NB4 (cell line): ENCODE measurements around the gene PLP2.
A peak's percentile ranks its signal among the peaks of the same experiment; 100 is the strongest.

Source experiments
- DNase-seq: peaks from one replicate; pipeline ENCODE4 v3.0.0; 2010; ENCODE audit warnings: low read depth
- H3K4me3 ChIP-seq: one replicate; pipeline ENCODE4 v1.5.1; 2011; ENCODE audit warnings: mild to moderate bottlenecking, low read depth, low read length, moderate library complexity
- CTCF ChIP-seq: IDR thresholded peaks from one replicate; pipeline ENCODE4 v1.5.1; 2012; ENCODE audit warnings: low read depth, low read length
- MYC ChIP-seq: IDR thresholded peaks from 2 replicates; pipeline ENCODE4 v1.6.1; 2011; ENCODE audit warnings: low read depth, low read length
- POLR2A ChIP-seq: IDR thresholded peaks from 2 replicates; pipeline ENCODE4 v1.6.1; 2011; ENCODE audit warnings: mild to moderate bottlenecking; ENCODE audit not compliant: insufficient read length; ENCODE audit errors: extremely low read depth
- TF ChIP-seq, protein P1 (sequence below): IDR thresholded peaks from 2 replicates; pipeline ENCODE4 v1.6.1; 2011; ENCODE audit warnings: low read depth, low read length

PLP2 gene

DNA sequence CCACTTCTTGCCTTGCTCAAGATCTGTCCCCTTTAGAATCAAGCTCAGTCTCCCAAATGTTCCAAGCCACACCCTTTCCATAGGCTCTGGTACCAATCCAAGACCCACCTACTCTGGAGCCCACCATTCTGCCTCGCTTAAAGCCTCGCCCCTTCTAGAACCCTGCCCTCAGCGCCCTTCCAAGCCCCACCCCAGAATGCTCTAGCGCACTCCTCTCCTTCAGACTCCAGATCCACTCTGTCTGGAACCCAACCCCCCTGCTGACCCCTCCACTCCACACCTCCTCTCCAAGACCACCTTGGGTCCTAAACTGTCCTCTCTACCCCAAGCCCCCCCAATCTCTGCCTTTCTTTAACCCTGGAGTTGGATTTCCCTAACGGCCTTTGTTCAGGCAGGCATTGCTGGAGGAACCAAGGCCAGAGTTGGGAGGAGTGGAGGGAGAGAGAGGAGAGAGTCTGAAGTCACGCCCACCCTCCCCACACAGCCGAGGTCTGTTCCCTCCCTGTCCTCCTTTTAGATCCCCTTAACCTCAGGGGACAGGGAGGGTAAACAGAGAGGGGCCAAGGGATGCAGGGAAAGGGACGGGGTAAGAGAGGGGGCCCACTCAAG, 16.9 kb downstream of the PLP2 start:
- no peak overlapping the region for H3K4me3 ChIP-seq
- DNase-seq: no peak
- TF ChIP-seq MYC: no peak
- TF ChIP-seq, protein P1, sequence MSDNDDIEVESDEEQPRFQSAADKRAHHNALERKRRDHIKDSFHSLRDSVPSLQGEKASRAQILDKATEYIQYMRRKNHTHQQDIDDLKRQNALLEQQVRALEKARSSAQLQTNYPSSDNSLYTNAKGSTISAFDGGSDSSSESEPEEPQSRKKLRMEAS: no peak
- no peak for TF ChIP-seq CTCF

GRCh38 chrX:49189606-49190005, 17.9 kb downstream of the PLP2 start:
- no peak for DNase-seq
- H3K4me3 ChIP-seq: no peak overlapping the region
- TF ChIP-seq CTCF: no peak
- TF ChIP-seq MYC: no peak
- TF ChIP-seq POLR2A: no peak
- TF ChIP-seq, protein P1: no peak

GRCh38 chrX:49190821-49191573, 19.3 kb downstream of the PLP2 start:
- no peak for TF ChIP-seq MYC
- TF ChIP-seq CTCF: no peak
- peak; percentile 90 for TF ChIP-seq POLR2A
- peak overlapping the region; percentile 78 for H3K4me3 ChIP-seq
- DNase-seq: peak; percentile 99

DNA sequence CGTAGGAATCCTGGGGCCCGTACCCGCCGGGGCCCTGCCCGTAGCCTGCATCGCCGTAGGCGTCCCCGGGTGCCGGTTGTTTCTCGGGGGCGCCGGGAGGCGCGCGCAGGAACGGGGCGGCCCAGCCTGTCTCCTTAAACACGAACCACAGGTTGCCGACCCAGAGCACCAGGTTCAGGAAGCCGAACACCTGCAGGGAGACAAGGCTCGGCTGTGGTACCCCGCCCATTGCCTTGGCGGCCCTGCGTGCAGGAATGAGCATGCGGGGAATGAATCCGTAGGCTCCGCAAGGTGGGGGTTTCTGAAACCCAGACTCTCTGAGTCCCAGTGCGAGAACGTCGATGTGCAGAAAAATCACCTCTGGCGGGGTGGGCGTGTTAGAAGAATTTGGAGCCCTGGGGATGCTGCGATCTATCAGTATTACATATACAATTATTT, 19.9 kb downstream of the PLP2 start:
- DNase-seq: peak; percentile 43
- H3K4me3 ChIP-seq: peak overlapping the region; percentile 78
- TF ChIP-seq CTCF: no peak
- TF ChIP-seq MYC: no peak
- no peak for TF ChIP-seq POLR2A
- TF ChIP-seq, protein P1: no peak

GRCh38 chrX:49192722-49193328, 21.1 kb downstream of the PLP2 start:
- peak; percentile 73 for DNase-seq
- H3K4me3 ChIP-seq: no peak overlapping the region
- TF ChIP-seq CTCF (peak; percentile 74), MYC (no peak)
